SH-SY5Y (cell line): Measurements from ENCODE around the gene MRGPRE.

Source experiments
- GATA2 ChIP-seq: IDR thresholded peaks from 2 replicates; pipeline ENCODE4 v1.6.1; 2011; ENCODE audit warnings: mild to moderate bottlenecking, low read depth, low read length
- GATA3 ChIP-seq: IDR thresholded peaks from 2 replicates; pipeline ENCODE4 v1.6.1; 2011; ENCODE audit warnings: low read depth, mild to moderate bottlenecking, low read length, moderate library complexity

GRCh38 chr11:3186166-3186953 is 45.9 kb downstream of the MRGPRE start:
- no peak for TF ChIP-seq GATA3
- no peak for TF ChIP-seq GATA2
